ENCODE results near the gene KCTD1. TPM values are rescaled to one million over a fixed set of nuclear protein-coding genes. Genes with fewer than 3 reads are reported as not detected.

Gene KCTD1
- total and polyA plus RNA-seq, 2 experiments from 2014 or later = 5.4 to 13.8 TPM

GRCh38 chr18:26454192-26454591 is 94.2 kb downstream of the KCTD1 start:
- no peak overlapping the region for H3K27ac ChIP-seq
- no peak overlapping the region for H2AFZ ChIP-seq
- no peaks in the 10 kb centered on the region for H4K20me1 ChIP-seq (ENCODE audit: insufficient read depth, poor library complexity, severe bottlenecking)
- TF ChIP-seq EZH2phosphoT487 (IDR thresholded peaks at IDR 0.05; ENCODE audit: low read depth, severe bottlenecking, unreplicated experiment) (no peak), EZH2 (IDR thresholded peaks at IDR 0.05; ENCODE audit: borderline replicate concordance) (no peak)
- TF ChIP-seq, protein P1, sequence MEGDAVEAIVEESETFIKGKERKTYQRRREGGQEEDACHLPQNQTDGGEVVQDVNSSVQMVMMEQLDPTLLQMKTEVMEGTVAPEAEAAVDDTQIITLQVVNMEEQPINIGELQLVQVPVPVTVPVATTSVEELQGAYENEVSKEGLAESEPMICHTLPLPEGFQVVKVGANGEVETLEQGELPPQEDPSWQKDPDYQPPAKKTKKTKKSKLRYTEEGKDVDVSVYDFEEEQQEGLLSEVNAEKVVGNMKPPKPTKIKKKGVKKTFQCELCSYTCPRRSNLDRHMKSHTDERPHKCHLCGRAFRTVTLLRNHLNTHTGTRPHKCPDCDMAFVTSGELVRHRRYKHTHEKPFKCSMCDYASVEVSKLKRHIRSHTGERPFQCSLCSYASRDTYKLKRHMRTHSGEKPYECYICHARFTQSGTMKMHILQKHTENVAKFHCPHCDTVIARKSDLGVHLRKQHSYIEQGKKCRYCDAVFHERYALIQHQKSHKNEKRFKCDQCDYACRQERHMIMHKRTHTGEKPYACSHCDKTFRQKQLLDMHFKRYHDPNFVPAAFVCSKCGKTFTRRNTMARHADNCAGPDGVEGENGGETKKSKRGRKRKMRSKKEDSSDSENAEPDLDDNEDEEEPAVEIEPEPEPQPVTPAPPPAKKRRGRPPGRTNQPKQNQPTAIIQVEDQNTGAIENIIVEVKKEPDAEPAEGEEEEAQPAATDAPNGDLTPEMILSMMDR (IDR thresholded peaks at IDR 0.05; ENCODE audit: poor library complexity) = no peak
- peaks cover 6% of the 10 kb centered on the region for H3K4me1 ChIP-seq (ENCODE audit: insufficient read depth)
- no peaks in the 10 kb centered on the region for H3K9me2 ChIP-seq (replicated peaks; ENCODE audit: insufficient read depth)
- H3K9me3 ChIP-seq (ENCODE audit: low read depth) = no peaks in the 10 kb centered on the region
- H3K4me3 ChIP-seq = no peak overlapping the region
- WGBS (ENCODE audit: low lambda C conversion rate, missing lambda C conversion rate) = 92% methylated on average over 3 of the region's 3 CpGs
- H3K27me3 ChIP-seq = no peaks in the 10 kb centered on the region
- no peaks in the 10 kb centered on the region for H3K36me3 ChIP-seq (replicated peaks; ENCODE audit: insufficient read depth, low read depth)
- H3K4me2 ChIP-seq = no peak overlapping the region
- no peaks in the 10 kb centered on the region for H3K79me2 ChIP-seq
- DNase-seq (ENCODE audit: low spot score) = no peak

DNA sequence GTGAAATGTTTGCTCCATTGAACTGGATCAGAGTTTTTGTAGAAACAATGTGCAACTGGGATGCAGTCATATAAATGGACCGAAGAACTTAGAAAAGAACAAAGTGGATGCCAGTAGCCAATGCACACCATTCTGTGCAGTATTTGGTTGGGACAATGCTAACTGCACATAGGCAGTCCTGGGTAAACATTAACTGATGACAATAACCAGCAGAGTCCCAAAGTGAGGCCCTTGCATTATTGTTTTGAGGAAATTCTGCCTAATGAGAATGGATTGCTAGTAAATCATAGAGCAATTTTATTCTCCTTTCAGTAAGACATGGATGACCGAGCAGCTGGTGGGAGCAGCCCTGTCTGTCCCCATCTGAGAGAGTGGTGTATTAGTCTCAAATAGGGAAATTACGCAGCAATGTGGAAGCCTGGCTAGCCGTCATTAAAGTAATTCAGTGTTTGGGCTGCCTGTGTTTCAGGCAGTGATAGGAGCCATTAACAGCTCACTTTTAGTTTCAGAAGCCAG is 94.9 kb downstream of the KCTD1 start:
- Histone ChIP-seq H3K9me2 (replicated peaks; ENCODE audit: insufficient read depth) (no peaks in the 10 kb centered on the region), H3K27ac (no peak overlapping the region), H3K79me2 (no peaks in the 10 kb centered on the region), H3K4me3 (no peak overlapping the region), H3K9me3 (ENCODE audit: low read depth) (no peaks in the 10 kb centered on the region), H3K36me3 (replicated peaks; ENCODE audit: insufficient read depth, low read depth) (no peaks in the 10 kb centered on the region), H4K20me1 (ENCODE audit: insufficient read depth, poor library complexity, severe bottlenecking) (no peaks in the 10 kb centered on the region), H3K4me1 (ENCODE audit: insufficient read depth) (peaks cover 6% of the 10 kb centered on the region), H2AFZ (no peak overlapping the region), H3K27me3 (no peaks in the 10 kb centered on the region), H3K4me2 (no peak overlapping the region)
- TF ChIP-seq, protein P1 (IDR thresholded peaks at IDR 0.05; ENCODE audit: poor library complexity) = no peak
- TF ChIP-seq EZH2phosphoT487 (IDR thresholded peaks at IDR 0.05; ENCODE audit: low read depth, severe bottlenecking, unreplicated experiment) (no peak), EZH2 (IDR thresholded peaks at IDR 0.05; ENCODE audit: borderline replicate concordance) (no peak)
- no peak for DNase-seq (ENCODE audit: low spot score)
- 83% methylated on average over 4 of the region's 4 CpGs for WGBS (ENCODE audit: low lambda C conversion rate, missing lambda C conversion rate)

DNA sequence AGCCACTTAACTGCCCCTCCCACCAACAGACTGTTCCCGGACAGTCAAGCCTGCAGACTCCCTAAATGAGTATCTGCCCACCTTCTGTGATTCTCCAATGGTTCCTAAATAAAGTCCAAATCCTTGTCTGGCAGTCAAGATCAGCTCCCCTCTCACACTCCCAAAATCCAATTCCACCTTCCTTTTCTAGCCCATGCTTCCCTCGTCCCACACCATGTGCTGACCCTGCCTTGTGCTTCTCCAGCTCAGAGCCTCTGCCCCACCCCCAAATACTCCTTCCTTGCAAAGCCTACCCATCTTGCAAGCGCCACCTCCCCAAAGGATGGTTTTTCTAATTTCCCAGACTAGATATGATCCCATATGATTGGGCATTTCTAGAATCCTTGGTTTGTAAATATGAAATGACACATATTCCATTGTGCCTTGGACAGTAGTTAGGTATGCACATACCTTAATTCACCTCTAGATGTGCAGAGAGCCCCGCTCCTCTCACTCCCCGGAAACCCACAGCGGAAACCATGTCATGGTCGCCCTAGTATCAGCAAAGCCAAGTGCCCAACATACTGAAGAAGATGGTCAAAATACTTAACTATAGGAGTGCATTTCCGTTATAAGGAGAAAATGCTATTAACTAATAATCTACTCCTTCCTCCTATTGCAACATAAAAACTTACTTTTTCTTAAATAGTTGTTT is 97.2 kb downstream of the KCTD1 start:
- no peak for DNase-seq (ENCODE audit: low spot score)
- no peak overlapping the region for H2AFZ ChIP-seq
- no peaks in the 10 kb centered on the region for H4K20me1 ChIP-seq (ENCODE audit: insufficient read depth, poor library complexity, severe bottlenecking)
- peaks cover 6% of the 10 kb centered on the region for H3K4me1 ChIP-seq (ENCODE audit: insufficient read depth)
- no peaks in the 10 kb centered on the region for H3K36me3 ChIP-seq (replicated peaks; ENCODE audit: insufficient read depth, low read depth)
- no peaks in the 10 kb centered on the region for H3K27me3 ChIP-seq
- no peaks in the 10 kb centered on the region for H3K9me3 ChIP-seq (ENCODE audit: low read depth)
- no peak overlapping the region for H3K4me2 ChIP-seq
- H3K27ac ChIP-seq = no peak overlapping the region
- H3K9me2 ChIP-seq (replicated peaks; ENCODE audit: insufficient read depth) = no peaks in the 10 kb centered on the region
- no peak overlapping the region for H3K4me3 ChIP-seq
- TF ChIP-seq EZH2 (IDR thresholded peaks at IDR 0.05; ENCODE audit: borderline replicate concordance) (no peak), EZH2phosphoT487 (IDR thresholded peaks at IDR 0.05; ENCODE audit: low read depth, severe bottlenecking, unreplicated experiment) (no peak)
- TF ChIP-seq, protein P1 (IDR thresholded peaks at IDR 0.05; ENCODE audit: poor library complexity) = no peak
- 93% methylated on average over 8 of the region's 8 CpGs for WGBS (ENCODE audit: low lambda C conversion rate, missing lambda C conversion rate)
- H3K79me2 ChIP-seq = no peaks in the 10 kb centered on the region
